ENCODE results near the gene CCDC88C.

Gene CCDC88C

GRCh38 chr14:91397965-91398591 is 19.5 kb downstream of the CCDC88C start:
- H3K79me1 ChIP-seq (replicated peaks; ENCODE audit: low read length, poor library complexity, severe bottlenecking): peaks cover 2% of the 10 kb centered on the region
- no peak overlapping the region for H2AK5ac ChIP-seq (ENCODE audit: low read length, severe bottlenecking)
- no peak for DNase-seq
- no peak overlapping the region for H2BK5ac ChIP-seq (ENCODE audit: low read depth, low read length, poor library complexity, severe bottlenecking)
- H4K91ac ChIP-seq (ENCODE audit: low read length): no peak overlapping the region
- H3K9me3 ChIP-seq (ENCODE audit: control insufficient read depth, low read length): no peaks in the 10 kb centered on the region
- H3K23ac ChIP-seq (ENCODE audit: low read length in 2 of 2): no peak overlapping the region
- no peak overlapping the region for H3K27ac ChIP-seq (ENCODE audit: low read length, poor library complexity, severe bottlenecking)
- H2BK12ac ChIP-seq (ENCODE audit: low read length in 2 of 2): no peak overlapping the region
- H3K36me3 ChIP-seq (ENCODE audit: control insufficient read depth in 1 of 2, insufficient read depth in 2 of 2, low read depth in 1 of 2, low read length in 2 of 2): no peaks in the 10 kb centered on the region
- no peak overlapping the region for H2AFZ ChIP-seq (ENCODE audit: low read depth, low read length)
- no peak overlapping the region for H3K18ac ChIP-seq (ENCODE audit: low read depth in 1 of 2, low read length in 2 of 2)
- 93% methylated on average over 8 of the region's 8 CpGs for WGBS
- H2BK15ac ChIP-seq (ENCODE audit: low read depth, poor library complexity, severe bottlenecking): no peak overlapping the region
- H3K9ac ChIP-seq (ENCODE audit: low read length): no peak overlapping the region
- H3K14ac ChIP-seq (ENCODE audit: low read length in 2 of 2): no peak overlapping the region
- H3K4me1 ChIP-seq (ENCODE audit: control insufficient read depth, insufficient read depth, low read depth, low read length): peaks cover 2% of the 10 kb centered on the region
- H4K8ac ChIP-seq (ENCODE audit: low read length): no peak overlapping the region
- H3K4me2 ChIP-seq (ENCODE audit: low read length, poor library complexity, severe bottlenecking): no peak overlapping the region
- peaks cover 9 to 84% of the 10 kb centered on the region in 2 experiments for H3K27me3 ChIP-seq (ENCODE audit: control insufficient read depth in 1 of 2, insufficient read depth in 1 of 2, low read length in 2 of 2)
- H2BK120ac ChIP-seq (ENCODE audit: low read depth, low read length): no peak overlapping the region
- H3K4ac ChIP-seq (ENCODE audit: low read depth in 1 of 2, low read length in 2 of 2): no peak overlapping the region
- no peak overlapping the region for H3K4me3 ChIP-seq (ENCODE audit: insufficient read depth in 1 of 2, low read depth in 1 of 2, low read length in 2 of 2)

GRCh38 chr14:91396959-91397815 is 20.4 kb downstream of the CCDC88C start:
- H3K9me3 ChIP-seq (ENCODE audit: control insufficient read depth, low read length): peaks cover under 1% of the 10 kb centered on the region
- peaks cover 13 to 84% of the 10 kb centered on the region in 2 experiments for H3K27me3 ChIP-seq (ENCODE audit: control insufficient read depth in 1 of 2, insufficient read depth in 1 of 2, low read length in 2 of 2)
- no peak overlapping the region for H3K18ac ChIP-seq (ENCODE audit: low read depth in 1 of 2, low read length in 2 of 2)
- H3K14ac ChIP-seq (ENCODE audit: low read length in 2 of 2): no peak overlapping the region
- no peak overlapping the region for H2AFZ ChIP-seq (ENCODE audit: low read depth, low read length)
- no peak overlapping the region for H3K9ac ChIP-seq (ENCODE audit: low read length)
- H3K23ac ChIP-seq (ENCODE audit: low read length in 2 of 2): no peak overlapping the region
- H2BK15ac ChIP-seq (ENCODE audit: low read depth, poor library complexity, severe bottlenecking): no peak overlapping the region
- H3K4me2 ChIP-seq (ENCODE audit: low read length, poor library complexity, severe bottlenecking): no peak overlapping the region
- no peak overlapping the region for H2BK5ac ChIP-seq (ENCODE audit: low read depth, low read length, poor library complexity, severe bottlenecking)
- H2BK120ac ChIP-seq (ENCODE audit: low read depth, low read length): no peak overlapping the region
- H3K36me3 ChIP-seq (ENCODE audit: control insufficient read depth in 1 of 2, insufficient read depth in 2 of 2, low read depth in 1 of 2, low read length in 2 of 2): no peaks in the 10 kb centered on the region
- H4K8ac ChIP-seq (ENCODE audit: low read length): no peak overlapping the region
- peaks cover 2% of the 10 kb centered on the region for H3K79me1 ChIP-seq (replicated peaks; ENCODE audit: low read length, poor library complexity, severe bottlenecking)
- peaks cover 2% of the 10 kb centered on the region for H3K4me1 ChIP-seq (ENCODE audit: control insufficient read depth, insufficient read depth, low read depth, low read length)
- 59% methylated on average over 13 of the region's 15 CpGs for WGBS
- no peak overlapping the region for H3K4ac ChIP-seq (ENCODE audit: low read depth in 1 of 2, low read length in 2 of 2)
- H4K91ac ChIP-seq (ENCODE audit: low read length): no peak overlapping the region
- no peak overlapping the region for H2BK12ac ChIP-seq (ENCODE audit: low read length in 2 of 2)
- no peak overlapping the region for H3K4me3 ChIP-seq (ENCODE audit: insufficient read depth in 1 of 2, low read depth in 1 of 2, low read length in 2 of 2)
- no peak overlapping the region for H2AK5ac ChIP-seq (ENCODE audit: low read length, severe bottlenecking)
- no peak overlapping the region for H3K27ac ChIP-seq (ENCODE audit: low read length, poor library complexity, severe bottlenecking)
- no peak for DNase-seq

GRCh38 chr14:91396013-91396660 is 21.5 kb downstream of the CCDC88C start:
- H3K23ac ChIP-seq (ENCODE audit: low read length in 2 of 2): no peak overlapping the region
- H3K9me3 ChIP-seq (ENCODE audit: control insufficient read depth, low read length): peaks cover 6% of the 10 kb centered on the region
- H3K4me3 ChIP-seq (ENCODE audit: insufficient read depth in 1 of 2, low read depth in 1 of 2, low read length in 2 of 2): peak overlapping the region in 1 of 2 experiments; percentile 32
- H3K36me3 ChIP-seq (ENCODE audit: control insufficient read depth in 1 of 2, insufficient read depth in 2 of 2, low read depth in 1 of 2, low read length in 2 of 2): no peaks in the 10 kb centered on the region
- no peak overlapping the region for H3K4ac ChIP-seq (ENCODE audit: low read depth in 1 of 2, low read length in 2 of 2)
- H4K91ac ChIP-seq (ENCODE audit: low read length): no peak overlapping the region
- no peak overlapping the region for H2BK5ac ChIP-seq (ENCODE audit: low read depth, low read length, poor library complexity, severe bottlenecking)
- no peak overlapping the region for H3K4me2 ChIP-seq (ENCODE audit: low read length, poor library complexity, severe bottlenecking)
- peaks cover 16 to 84% of the 10 kb centered on the region in 2 experiments for H3K27me3 ChIP-seq (ENCODE audit: control insufficient read depth in 1 of 2, insufficient read depth in 1 of 2, low read length in 2 of 2)
- H3K14ac ChIP-seq (ENCODE audit: low read length in 2 of 2): no peak overlapping the region
- no peak overlapping the region for H2BK120ac ChIP-seq (ENCODE audit: low read depth, low read length)
- no peak for DNase-seq
- no peak overlapping the region for H2AK5ac ChIP-seq (ENCODE audit: low read length, severe bottlenecking)
- 45% methylated on average over 23 of the region's 23 CpGs for WGBS
- peak overlapping the region; percentile 3 for H3K9ac ChIP-seq (ENCODE audit: low read length)
- H3K27ac ChIP-seq (ENCODE audit: low read length, poor library complexity, severe bottlenecking): no peak overlapping the region
- H4K8ac ChIP-seq (ENCODE audit: low read length): no peak overlapping the region
- H3K4me1 ChIP-seq (ENCODE audit: control insufficient read depth, insufficient read depth, low read depth, low read length): peaks cover 2% of the 10 kb centered on the region
- H2BK15ac ChIP-seq (ENCODE audit: low read depth, poor library complexity, severe bottlenecking): no peak overlapping the region
- H3K18ac ChIP-seq (ENCODE audit: low read depth in 1 of 2, low read length in 2 of 2): no peak overlapping the region
- no peak overlapping the region for H2BK12ac ChIP-seq (ENCODE audit: low read length in 2 of 2)
- no peak overlapping the region for H2AFZ ChIP-seq (ENCODE audit: low read depth, low read length)
- H3K79me1 ChIP-seq (replicated peaks; ENCODE audit: low read length, poor library complexity, severe bottlenecking): peaks cover 2% of the 10 kb centered on the region

GRCh38 chr14:91395466-91395865 is 22.2 kb downstream of the CCDC88C start:
- Histone ChIP-seq H2BK15ac (ENCODE audit: low read depth, poor library complexity, severe bottlenecking) (no peak overlapping the region), H3K27me3 (ENCODE audit: control insufficient read depth in 1 of 2, insufficient read depth in 1 of 2, low read length in 2 of 2) (peaks cover 16 to 89% of the 10 kb centered on the region in 2 experiments), H2AFZ (ENCODE audit: low read depth, low read length) (no peak overlapping the region), H4K8ac (ENCODE audit: low read length) (no peak overlapping the region), H2BK5ac (ENCODE audit: low read depth, low read length, poor library complexity, severe bottlenecking) (no peak overlapping the region), H3K9ac (ENCODE audit: low read length) (no peak overlapping the region), H2BK120ac (ENCODE audit: low read depth, low read length) (no peak overlapping the region), H3K9me3 (ENCODE audit: control insufficient read depth, low read length) (peaks cover 6% of the 10 kb centered on the region), H4K91ac (ENCODE audit: low read length) (no peak overlapping the region), H3K14ac (ENCODE audit: low read length in 2 of 2) (peak overlapping the region in 1 of 2 experiments; percentile 37), H3K27ac (ENCODE audit: low read length, poor library complexity, severe bottlenecking) (no peak overlapping the region), H3K36me3 (ENCODE audit: control insufficient read depth in 1 of 2, insufficient read depth in 2 of 2, low read depth in 1 of 2, low read length in 2 of 2) (no peaks in the 10 kb centered on the region), H3K4me3 (ENCODE audit: insufficient read depth in 1 of 2, low read depth in 1 of 2, low read length in 2 of 2) (no peak overlapping the region), H3K79me1 (replicated peaks; ENCODE audit: low read length, poor library complexity, severe bottlenecking) (peaks cover 2% of the 10 kb centered on the region), H2AK5ac (ENCODE audit: low read length, severe bottlenecking) (no peak overlapping the region), H2BK12ac (ENCODE audit: low read length in 2 of 2) (no peak overlapping the region), H3K4me1 (ENCODE audit: control insufficient read depth, insufficient read depth, low read depth, low read length) (peaks cover 2% of the 10 kb centered on the region), H3K4ac (ENCODE audit: low read depth in 1 of 2, low read length in 2 of 2) (no peak overlapping the region), H3K18ac (ENCODE audit: low read depth in 1 of 2, low read length in 2 of 2) (no peak overlapping the region), H3K23ac (ENCODE audit: low read length in 2 of 2) (no peak overlapping the region), H3K4me2 (ENCODE audit: low read length, poor library complexity, severe bottlenecking) (no peak overlapping the region)
- DNase-seq: no peak
- 76% methylated on average over 5 of the region's 5 CpGs for WGBS

All from mesenchymal stem cell (in vitro differentiated cells and primary cell).